Memory B cell (primary cell): ENCODE data around the gene FOXL2NB.

Experiments used
- ATAC-seq: fragments of 150-1000 bp; cut with Tn5 transposase; 2 replicates; pipeline ENCODE4 v1.10.0; 2021; ENCODE audit warnings: low read depth, mild to moderate bottlenecking, moderate library complexity
- DNase-seq, 2 donors: peaks; one replicate each; pipeline ENCODE4 v3.0.0; 2022; ENCODE audit warnings: low spot score in 2 of 2
- H3K27ac Mint-ChIP-seq: one replicate; pipeline ENCODE4 v1.8.0; 2022; ENCODE audit warnings: mild to moderate bottlenecking, moderate library complexity, mixed read lengths
- H3K27me3 Mint-ChIP-seq: one replicate; pipeline ENCODE4 v1.8.0; 2022; ENCODE audit warnings: mixed read lengths
- H3K36me3 Mint-ChIP-seq: one replicate; pipeline ENCODE4 v1.8.0; 2022; ENCODE audit warnings: mild to moderate bottlenecking, mixed read lengths
- H3K4me1 Mint-ChIP-seq: one replicate; pipeline ENCODE4 v1.8.0; 2022; ENCODE audit warnings: mixed read lengths
- H3K4me3 Mint-ChIP-seq: one replicate; pipeline ENCODE4 v1.8.0; 2022; ENCODE audit warnings: mild to moderate bottlenecking, moderate library complexity, mixed read lengths
- H3K9me3 Mint-ChIP-seq: one replicate; pipeline ENCODE4 v1.8.0; 2022; ENCODE audit warnings: mixed read lengths

Gene FOXL2NB

DNA sequence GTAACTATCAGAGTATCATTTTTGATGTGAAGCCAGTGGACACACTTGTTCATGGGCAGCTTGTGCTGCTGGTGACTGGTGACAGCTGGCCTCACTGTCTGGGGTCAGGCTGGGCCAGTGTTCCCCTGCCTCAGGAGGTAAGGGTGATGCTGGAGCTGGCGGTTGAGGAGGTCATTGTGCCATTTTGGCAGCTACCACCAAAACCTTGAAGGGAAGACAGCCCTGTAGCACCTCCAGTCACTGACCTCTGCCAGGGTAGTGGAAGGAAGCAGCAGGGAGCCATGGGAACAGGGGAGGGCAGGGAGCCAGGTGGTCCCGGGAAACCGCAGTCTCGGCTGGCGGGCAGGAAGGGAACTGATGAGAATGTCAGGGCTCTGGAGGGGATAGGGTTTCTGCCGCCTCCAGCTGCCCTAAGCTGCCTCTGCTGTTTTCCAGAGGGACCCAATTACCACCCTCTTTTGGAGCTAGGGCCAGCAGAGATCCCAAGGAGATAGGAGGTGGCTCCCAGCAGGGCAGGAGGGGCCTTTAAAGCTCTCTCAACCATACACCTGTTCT is 24.8 kb downstream of the FOXL2NB start:
- H3K36me3 Mint-ChIP-seq: no peaks in the 10 kb centered on the region
- no peak overlapping the region for H3K27ac Mint-ChIP-seq
- H3K4me1 Mint-ChIP-seq: no peaks in the 10 kb centered on the region
- ATAC-seq: no peak
- H3K9me3 Mint-ChIP-seq: no peaks in the 10 kb centered on the region
- peaks cover 5% of the 10 kb centered on the region for H3K27me3 Mint-ChIP-seq
- no peak for DNase-seq
- no peak overlapping the region for H3K4me3 Mint-ChIP-seq

DNA sequence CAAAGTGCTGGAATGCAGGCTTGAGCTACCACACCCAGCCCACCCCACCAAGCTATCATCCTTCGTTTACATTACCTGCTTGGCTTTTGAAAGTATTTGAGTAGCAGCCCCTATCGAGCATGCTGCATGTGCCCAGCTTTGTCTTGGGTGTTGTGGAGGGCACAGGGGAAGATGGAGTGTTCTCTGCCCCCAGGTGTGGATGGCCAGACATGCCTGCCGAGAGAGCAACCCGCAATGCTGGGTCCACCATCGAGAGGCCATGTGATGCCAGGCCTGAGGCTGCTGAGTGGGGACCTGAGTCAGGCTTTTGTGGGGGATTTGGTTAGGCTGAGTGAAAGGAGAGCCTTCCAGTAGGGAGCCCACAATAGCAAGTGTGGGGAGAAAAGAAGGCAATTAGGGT is 25.9 kb downstream of the FOXL2NB start:
- H3K4me3 Mint-ChIP-seq: no peak overlapping the region
- H3K27me3 Mint-ChIP-seq: peaks cover 5% of the 10 kb centered on the region
- DNase-seq (no peak), ATAC-seq (no peak)
- H3K36me3 Mint-ChIP-seq: no peaks in the 10 kb centered on the region
- no peaks in the 10 kb centered on the region for H3K9me3 Mint-ChIP-seq
- no peaks in the 10 kb centered on the region for H3K4me1 Mint-ChIP-seq
- no peak overlapping the region for H3K27ac Mint-ChIP-seq

DNA sequence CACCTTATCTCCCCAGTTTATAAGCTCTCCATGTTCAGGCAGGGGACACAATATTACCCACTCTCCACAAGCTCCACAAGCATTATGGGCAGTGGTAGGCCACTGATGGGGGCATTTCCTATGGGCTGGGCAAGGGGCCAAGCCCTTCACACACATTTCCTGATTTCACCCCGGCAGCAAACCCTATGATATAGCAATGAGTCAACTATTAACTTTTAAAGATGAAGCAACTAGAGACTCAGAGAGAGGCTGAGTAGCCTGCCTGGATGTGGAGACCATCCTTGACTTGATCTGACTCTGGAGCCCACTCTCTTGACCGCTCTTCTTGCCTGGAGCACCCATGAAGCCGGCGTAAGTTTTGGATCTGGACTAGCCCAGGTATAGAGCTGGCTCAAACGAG is 27.4 kb downstream of the FOXL2NB start:
- H3K9me3 Mint-ChIP-seq: no peaks in the 10 kb centered on the region
- ATAC-seq (no peak), DNase-seq (no peak)
- no peak overlapping the region for H3K27ac Mint-ChIP-seq
- H3K27me3 Mint-ChIP-seq: peaks cover 4% of the 10 kb centered on the region
- no peaks in the 10 kb centered on the region for H3K4me1 Mint-ChIP-seq
- H3K36me3 Mint-ChIP-seq: no peaks in the 10 kb centered on the region
- H3K4me3 Mint-ChIP-seq: no peak overlapping the region

DNA sequence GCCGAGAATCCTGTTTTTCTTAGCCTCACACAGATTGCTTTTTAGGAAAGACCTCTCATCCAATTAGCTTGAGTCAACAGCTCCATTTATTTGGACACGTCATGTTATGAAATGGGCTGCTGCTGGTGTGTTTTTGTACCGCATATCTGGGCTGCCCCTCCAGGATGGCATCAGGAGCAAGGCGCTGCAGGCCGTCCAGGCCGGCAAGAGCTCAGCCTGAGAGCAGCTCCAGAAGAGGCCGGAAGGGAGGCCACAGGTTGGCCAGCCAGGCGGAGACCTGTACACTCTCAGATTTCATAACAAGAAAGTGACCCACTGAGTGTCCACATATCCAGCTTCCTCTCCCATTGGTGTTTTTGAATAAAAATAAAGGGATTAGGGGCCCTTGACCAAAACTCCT is 28.3 kb downstream of the FOXL2NB start:
- Mint-ChIP-seq H3K9me3 (no peaks in the 10 kb centered on the region), H3K27me3 (peaks cover 5% of the 10 kb centered on the region), H3K4me3 (no peak overlapping the region), H3K4me1 (no peaks in the 10 kb centered on the region), H3K27ac (no peak overlapping the region), H3K36me3 (no peaks in the 10 kb centered on the region)
- DNase-seq (no peak), ATAC-seq (no peak)

DNA sequence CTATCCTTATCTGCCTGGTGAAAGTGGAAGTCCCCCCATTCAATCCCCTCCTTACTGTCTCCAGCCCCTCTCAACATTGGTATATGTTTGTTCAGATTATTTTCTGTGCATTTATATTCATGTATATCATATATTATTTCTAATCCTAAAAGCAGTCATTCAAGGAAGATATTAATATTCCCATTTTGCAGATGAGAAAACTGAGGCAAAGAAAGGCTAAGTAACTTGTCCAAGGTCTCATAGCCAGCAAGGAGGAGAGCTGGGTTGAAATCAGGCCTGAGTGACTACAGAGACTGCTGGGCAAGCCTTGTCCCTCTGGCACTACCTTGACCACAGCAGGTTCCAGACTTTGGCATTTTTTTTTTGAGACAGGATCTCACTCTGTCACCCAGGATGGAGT is 29.0 kb downstream of the FOXL2NB start:
- ATAC-seq (no peak), DNase-seq (no peak)
- H3K4me3 Mint-ChIP-seq: no peak overlapping the region
- H3K27me3 Mint-ChIP-seq: peaks cover 5% of the 10 kb centered on the region
- no peaks in the 10 kb centered on the region for H3K9me3 Mint-ChIP-seq
- H3K27ac Mint-ChIP-seq: no peak overlapping the region
- no peaks in the 10 kb centered on the region for H3K36me3 Mint-ChIP-seq
- no peaks in the 10 kb centered on the region for H3K4me1 Mint-ChIP-seq

DNA sequence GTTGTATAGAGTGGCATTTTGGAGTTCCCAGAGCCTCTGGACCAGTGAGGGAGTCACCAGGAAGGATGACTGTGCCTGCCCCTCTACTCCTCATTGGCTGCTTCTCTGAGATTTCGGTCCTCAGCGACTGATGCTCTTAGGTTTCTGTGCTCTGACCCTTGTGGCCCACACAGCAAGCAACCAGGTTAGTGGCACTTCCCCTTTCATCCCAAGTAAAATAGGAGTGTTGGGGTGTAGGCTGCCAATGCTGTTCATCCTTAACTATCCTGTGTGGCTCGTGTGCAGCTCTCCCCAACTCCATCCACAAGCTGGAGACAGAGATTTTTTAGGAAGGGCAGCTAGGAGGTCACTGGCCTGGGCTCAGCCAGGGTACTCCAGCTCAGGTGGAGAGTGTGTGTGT is 37.8 kb downstream of the FOXL2NB start:
- DNase-seq (no peak), ATAC-seq (no peak)
- Mint-ChIP-seq H3K4me3 (no peak overlapping the region), H3K27ac (no peak overlapping the region), H3K4me1 (no peaks in the 10 kb centered on the region), H3K9me3 (no peaks in the 10 kb centered on the region), H3K27me3 (peaks cover 5% of the 10 kb centered on the region), H3K36me3 (no peaks in the 10 kb centered on the region)

DNA sequence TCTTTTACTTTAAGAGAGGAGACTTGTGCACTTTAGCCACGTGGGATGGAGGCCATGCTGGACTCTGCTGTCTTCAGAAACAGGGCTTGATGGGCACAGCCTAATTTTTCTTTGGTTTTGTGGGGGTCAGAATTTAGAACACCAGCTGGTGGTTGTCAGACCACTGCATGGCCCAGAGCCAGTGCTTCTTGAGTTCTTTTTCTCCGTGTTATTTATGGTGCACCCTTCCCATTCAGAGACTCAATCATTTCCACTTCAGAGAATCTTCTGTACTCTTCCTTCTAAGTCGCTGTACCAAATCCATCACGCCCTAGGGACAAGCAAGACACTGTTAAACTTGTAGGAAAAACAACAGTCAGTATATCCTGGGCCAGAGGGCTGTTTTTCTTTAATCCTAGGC is 38.9 kb downstream of the FOXL2NB start:
- H3K27me3 Mint-ChIP-seq: peaks cover 3% of the 10 kb centered on the region
- H3K27ac Mint-ChIP-seq: no peak overlapping the region
- no peak for ATAC-seq
- H3K4me1 Mint-ChIP-seq: no peaks in the 10 kb centered on the region
- no peaks in the 10 kb centered on the region for H3K36me3 Mint-ChIP-seq
- no peak for DNase-seq
- no peak overlapping the region for H3K4me3 Mint-ChIP-seq
- H3K9me3 Mint-ChIP-seq: no peaks in the 10 kb centered on the region

DNA sequence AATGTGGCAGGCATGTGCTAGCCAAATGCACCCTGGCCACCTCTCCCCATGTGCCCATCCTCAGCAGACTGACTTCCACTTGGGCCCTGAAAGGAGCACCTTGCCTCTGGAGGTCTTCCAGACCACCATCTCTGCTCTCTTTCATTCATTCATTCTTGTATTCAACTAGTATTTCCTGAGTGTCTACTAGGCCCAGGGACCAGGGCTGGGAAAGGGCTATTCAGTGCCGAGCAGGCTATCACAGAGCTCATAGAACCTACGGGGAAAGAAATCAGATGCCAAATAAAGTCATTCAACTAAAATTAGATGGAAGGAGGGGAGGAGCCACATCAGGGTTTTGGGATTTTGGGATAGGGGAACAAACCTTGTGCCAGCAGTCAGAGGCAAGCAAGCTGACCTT is 40.2 kb downstream of the FOXL2NB start:
- H3K9me3 Mint-ChIP-seq: no peaks in the 10 kb centered on the region
- no peak overlapping the region for H3K4me3 Mint-ChIP-seq
- H3K27ac Mint-ChIP-seq: no peak overlapping the region
- DNase-seq (no peak), ATAC-seq (no peak)
- no peaks in the 10 kb centered on the region for H3K4me1 Mint-ChIP-seq
- H3K27me3 Mint-ChIP-seq: peaks cover 3% of the 10 kb centered on the region
- no peaks in the 10 kb centered on the region for H3K36me3 Mint-ChIP-seq

DNA sequence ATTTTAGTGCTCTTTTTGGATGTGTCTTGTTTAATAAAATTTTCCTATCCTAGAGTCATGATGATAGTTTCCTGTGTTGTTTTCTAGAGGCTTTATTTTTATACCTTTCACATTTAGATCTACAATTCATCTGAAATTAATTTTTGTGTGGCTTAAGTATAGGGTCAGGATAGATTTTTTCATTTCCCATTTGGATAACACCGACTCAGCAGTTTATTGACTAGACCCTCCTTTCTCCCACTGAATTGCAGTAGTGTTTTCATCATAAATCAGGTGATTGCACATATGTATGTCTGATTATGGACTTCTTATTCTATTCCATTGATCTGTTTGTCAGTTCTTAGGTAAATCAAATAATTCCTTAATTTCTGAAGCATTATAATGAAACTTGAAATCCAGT is 48.7 kb downstream of the FOXL2NB start:
- Mint-ChIP-seq H3K27ac (no peak overlapping the region), H3K4me3 (no peak overlapping the region), H3K36me3 (no peaks in the 10 kb centered on the region), H3K4me1 (no peaks in the 10 kb centered on the region), H3K9me3 (peaks cover 1% of the 10 kb centered on the region), H3K27me3 (peaks cover 9% of the 10 kb centered on the region)
- no peak for DNase-seq
- ATAC-seq: no peak
